HG02623 (cell line): ENCODE results near the gene FCRL3.

ENCODE experiments used
- ATAC-seq: cut with Tn5 transposase; IDR thresholded peaks from one replicate; pipeline ENCODE4 v1.9.1; 2021; ENCODE audit warnings: moderate library complexity; ENCODE audit not compliant: unreplicated experiment

FCRL3 gene

DNA sequence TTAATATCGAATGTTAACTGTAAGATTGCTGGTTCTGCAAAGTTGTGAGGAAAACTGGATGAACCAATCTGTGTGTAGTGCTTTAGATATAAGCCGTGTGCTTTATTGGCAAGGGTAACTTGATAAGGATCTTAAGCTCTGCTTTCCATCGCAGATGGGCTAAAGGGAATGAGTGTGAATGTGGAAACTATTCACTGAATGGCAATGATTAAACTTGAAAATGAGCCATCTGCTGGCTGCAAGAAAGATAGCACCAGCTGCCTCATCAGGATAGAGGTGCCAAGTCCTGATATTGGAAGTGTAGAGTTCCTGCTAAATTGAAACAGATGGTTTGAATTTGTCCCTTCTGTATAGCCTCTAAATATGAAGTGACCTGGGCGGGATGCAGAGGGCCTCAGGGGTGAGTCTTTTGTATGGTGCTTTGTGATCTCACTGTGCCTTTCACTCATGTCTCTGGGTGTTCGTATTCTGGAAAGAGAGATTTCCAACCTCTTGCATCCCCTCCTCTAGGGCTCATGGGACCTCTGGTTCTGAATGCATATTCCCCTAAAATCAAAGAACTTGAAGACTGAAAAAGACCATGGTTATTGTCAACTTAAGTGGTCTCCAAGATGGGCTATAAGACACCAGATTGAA lies 9.2 kb downstream of the FCRL3 start:
- ATAC-seq = no peak

DNA sequence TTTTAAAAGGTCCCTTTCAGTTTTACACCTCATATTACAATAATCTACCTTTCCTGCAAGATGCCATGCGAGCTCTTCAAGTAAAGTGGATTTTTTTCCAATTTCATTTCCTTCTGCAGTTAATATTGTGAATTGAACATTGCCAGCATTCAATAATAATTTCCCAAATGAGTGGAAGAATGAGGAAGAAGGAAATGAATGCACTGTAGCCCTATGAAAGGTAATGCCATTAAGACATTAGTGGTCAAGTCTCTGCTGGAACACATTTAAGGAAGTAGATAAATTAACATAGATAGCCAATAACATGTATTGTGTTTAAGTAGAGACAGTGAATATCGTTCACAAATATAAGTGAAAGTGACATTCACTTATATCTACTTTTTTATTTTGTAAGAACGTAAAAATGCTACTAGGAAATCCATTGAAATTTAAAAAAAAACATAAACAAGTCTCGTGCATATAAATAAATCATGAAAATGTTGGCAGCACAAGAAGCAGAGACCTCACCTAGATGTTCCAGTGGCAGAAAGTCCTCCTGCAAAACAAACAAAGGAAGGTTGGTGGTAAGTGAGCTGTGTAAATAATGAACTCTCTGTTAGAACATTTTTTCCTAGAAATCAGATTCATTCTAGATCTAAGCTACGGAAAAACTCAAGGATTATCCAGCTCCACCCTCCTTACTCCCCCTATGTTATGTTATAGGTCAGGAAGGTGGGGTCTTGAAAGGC lies 17.7 kb downstream of the FCRL3 start:
- ATAC-seq = no peak

DNA sequence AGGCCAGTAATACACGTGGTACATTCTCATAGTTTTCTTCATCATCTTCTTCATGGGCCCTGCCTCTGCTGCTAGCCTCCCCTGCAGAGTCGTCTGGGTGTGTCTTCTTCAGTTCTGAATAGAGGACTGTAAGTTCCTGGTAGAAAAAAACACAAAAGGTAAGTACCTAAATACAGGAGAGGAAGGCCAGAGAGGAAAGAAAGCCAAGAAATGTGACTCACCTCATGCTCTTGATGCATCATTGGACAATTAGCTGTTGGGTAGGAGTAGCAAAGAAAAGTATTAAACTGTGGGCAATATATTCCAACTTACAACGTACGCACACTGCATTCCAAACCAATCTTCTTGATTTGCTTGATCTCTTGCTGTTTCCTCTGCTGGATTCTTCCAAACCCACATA lies 21.8 kb downstream of the FCRL3 start:
- no peak for ATAC-seq

DNA sequence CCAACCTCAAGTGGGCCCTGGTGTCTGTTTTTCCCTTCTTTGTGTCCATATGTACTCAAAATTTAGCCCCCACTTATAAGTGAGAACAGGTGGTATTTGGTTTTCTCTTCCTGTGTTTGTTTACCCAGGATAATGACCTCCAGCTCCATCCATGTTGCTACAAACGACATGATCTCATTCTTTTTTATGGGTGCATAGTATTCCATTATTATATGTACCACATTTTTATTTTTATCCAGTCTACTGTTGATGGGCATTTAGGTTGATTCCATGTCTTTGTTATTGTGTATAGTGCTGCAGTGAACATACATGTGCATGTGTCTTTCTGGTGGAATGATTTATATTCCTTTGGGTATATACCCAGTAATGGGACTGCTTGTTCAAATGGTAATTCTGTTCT lies 27.6 kb downstream of the FCRL3 start:
- no peak for ATAC-seq

DNA sequence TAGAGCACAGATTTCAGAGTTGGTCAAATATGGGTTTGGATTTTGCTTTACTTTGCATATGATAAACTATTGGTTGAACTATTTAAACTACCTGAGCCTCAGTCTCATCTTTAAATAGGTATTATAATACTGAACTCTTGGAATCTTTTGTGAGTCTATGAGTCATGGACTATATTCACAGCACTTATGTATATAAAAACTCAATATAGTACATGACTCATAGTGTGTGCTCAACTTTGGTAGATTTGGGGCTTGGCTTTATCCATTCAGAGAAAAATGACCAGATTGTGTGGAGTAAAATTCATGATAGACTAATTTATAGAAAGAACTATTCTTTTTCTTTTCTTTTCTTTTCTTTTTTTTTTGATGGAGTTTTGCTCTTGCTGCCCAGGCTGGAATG lies 28.7 kb downstream of the FCRL3 start:
- ATAC-seq = no peak

DNA sequence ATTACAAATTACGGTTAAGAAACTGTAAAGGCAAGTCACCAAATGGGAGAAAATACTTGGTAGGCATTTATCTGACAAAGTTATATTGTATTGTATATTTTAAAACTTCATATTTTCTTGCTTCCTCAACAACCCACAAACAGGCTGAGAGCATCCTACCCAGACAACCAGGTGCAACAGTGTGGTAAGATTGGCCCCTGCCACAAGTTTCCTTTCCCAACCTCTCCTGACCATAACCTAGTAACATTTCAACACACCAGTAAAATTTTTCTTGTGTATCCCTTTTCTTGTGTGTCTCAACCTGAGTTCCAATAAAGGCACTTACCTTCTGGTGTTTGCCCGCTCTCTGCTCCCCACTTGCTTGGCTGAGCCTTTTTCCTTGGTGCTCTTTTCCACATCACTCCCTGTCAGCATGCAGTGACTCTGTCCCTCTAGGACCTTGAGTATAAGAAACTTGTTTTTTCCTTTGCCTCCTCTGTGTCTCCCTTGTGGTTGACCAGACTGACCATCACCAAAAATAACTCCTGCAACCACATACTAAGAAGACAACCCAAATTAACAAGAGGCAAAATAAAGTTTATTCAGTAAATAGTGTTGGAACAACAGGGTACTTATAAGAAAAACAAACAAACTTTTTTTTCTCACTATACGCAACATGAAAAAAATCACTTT lies 40.9 kb downstream of the FCRL3 start:
- no peak for ATAC-seq

DNA sequence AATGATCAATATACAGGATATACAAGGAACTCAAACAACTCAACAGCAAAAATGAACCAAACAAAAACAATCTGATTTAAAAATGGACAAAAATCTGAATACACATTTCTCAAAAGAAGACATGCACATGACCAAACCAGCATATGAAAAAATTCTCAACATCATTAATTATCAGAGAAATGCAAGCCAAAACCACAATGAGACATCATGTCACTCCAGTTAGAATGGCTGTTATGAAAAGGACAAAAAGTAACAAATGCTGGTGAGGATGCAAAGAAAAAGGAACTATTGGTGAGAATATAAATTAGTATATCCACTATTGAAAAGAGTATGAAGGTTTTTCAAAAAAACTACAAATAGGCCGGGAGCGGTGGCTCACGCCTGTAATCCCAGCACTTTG lies 42.0 kb downstream of the FCRL3 start:
- ATAC-seq = no peak

DNA sequence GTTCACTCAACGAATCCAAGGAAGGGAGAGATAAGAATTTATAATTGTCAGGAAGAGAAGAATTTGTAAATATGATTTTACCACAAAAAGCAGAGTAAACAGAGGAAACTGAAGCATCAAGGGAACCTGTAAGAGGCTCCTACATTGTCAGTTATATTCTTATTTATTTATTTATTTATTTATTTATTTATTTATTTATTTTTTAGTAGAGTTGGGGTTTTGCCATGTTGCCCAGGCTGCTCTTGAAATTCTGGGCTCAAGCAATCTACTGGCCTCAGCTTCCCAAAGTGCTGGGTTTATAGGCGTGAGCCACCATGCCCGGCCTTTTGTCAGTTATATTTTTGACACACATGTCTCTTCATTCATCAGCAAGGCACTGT lies 47.1 kb downstream of the FCRL3 start:
- ATAC-seq = no peak

DNA sequence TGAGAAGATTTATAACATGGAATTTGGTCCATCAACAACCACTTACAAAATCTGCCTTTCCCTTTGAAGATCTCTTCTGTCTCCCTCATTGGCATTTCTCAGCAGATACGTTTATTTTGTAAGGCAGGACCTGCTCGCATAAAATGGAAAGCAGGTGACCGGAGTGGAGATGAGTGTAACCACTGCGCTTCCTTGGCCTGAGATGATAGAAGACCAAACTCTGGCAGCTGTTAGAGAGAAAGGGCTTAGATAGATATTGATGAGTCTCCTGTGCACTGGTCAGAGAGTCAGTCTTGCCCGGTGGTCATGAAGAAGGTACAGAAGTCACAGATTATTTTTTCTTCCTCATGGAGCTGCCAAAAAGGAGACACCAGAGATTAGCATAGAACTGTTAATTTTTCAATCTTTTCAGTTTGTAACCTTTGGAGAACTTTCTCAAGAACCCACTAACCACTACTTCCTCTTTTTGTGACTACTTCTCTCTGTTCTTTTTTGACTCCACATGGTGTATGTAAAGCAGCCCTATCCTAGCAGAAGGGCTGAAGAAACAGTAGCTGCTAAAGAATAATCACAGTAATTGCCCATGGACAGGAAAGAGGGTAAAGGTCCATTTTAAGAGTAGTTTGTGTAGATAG lies 47.6 kb downstream of the FCRL3 start:
- peak; percentile 98 for ATAC-seq

DNA sequence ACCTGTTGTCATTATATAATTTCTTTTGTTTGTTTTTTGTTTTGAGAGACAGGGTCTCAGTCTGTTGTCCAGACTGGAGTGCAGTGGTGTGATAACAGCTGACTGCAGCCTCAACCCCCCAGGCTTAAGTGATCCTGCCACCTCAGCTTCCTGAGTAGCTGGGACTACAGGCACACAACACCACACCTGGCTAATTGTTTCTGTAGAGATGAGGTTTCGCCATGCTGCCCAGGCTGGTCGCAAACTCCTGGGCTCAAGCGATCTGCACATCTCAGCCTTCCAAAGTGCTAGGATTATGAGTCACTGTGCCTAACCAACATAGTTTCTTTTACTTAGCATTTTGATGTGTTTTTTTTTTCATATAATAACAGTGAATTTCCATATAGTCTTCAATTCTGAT lies 52.3 kb downstream of the FCRL3 start:
- no peak for ATAC-seq

DNA sequence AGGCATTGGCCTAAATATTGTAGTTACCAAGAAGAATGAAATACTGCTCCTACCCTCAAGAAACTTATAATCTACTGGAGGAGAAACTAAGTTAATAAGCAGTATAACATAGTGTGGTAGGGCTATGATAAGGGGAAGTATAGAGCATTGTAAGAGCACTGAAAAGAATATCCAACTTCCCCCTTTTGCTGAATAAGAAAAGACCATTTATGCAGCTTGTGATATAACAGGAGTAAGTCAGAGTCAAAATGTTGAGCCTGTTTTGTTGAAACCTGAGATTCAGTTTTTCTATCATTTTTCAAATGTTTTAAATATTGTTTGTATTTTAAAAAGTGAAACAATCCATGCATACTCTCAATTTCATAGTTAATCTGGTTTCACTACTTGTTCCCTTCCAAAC lies 54.4 kb downstream of the FCRL3 start:
- ATAC-seq = no peak

DNA sequence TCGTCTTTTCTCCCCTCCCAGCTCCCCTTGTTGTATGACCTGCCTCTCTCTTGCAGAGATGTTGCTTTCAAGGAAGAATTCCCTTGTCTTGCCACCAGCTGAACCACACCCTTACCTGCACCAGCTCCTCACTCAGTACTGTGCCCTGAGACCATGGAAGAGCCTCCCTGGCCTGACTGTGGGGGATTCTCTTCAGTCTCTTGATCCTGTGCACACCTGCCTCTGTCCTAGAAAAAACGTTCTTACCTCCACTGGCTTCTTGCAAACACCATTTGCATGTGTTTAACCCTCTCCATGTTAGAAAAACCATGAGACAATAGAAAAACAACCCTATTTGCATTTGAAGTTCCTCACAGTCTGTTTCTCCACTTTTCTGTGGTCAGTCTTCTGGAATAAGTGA lies 59.4 kb downstream of the FCRL3 start:
- no peak for ATAC-seq

DNA sequence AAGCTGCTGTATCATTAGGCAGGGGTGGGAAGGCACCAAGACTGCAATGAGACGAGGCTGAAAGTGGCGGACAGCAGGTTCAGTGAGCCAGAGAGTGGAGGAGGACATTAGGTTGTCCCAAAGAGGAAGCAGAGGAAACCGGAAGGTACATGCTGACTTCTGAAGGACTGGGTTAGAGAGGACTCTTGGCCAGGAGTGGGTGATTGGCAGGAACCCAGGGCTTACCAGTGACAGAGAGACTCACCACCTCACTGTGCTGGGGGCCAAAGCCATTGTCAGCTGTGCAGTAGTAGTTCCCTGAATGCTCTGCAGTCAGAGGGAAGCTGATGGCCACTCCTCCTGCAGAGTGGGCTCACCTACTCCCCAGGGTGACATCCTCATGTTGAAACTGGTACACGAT lies 60.8 kb downstream of the FCRL3 start:
- ATAC-seq = no peak

DNA sequence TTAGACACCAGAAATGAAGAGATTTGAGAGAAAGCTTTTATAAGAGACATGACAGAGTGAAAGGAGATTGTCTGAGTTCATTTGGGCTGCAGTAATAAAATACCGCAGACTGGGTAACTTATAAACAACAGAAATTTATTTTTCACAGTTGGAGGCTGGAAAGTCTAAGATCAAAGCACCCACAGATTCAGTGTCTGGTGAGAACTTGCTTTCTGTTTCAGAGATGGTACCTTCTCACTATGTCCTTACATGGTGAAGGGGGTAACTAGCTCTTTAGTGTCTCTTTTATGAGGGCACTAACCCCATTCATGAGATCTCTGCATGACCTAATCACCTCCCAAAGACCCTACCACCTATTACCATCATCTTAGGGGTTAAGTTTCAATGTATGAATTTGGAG lies 71.8 kb downstream of the FCRL3 start:
- ATAC-seq = no peak
